ENCODE data around the gene HPSE2.

DNA sequence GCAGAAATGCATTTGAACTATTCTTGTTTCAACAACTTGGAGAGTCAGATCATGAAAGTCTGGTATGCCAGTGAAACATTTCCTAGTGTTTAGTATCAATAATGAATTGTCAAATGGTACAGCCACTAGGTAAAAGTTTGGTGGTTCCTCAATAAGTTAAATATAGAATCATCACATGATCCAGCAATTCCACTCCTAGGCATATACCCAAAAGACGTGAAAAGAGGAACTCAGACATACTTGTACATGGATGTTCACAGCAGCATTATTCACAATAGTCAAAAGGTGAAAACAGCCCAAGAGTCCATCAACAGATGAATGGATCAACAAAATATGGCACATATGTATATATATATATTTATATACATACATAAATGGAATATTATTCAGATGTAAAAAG lies 721.9 kb downstream of the HPSE2 start:
- TF ChIP-seq, protein P1, sequence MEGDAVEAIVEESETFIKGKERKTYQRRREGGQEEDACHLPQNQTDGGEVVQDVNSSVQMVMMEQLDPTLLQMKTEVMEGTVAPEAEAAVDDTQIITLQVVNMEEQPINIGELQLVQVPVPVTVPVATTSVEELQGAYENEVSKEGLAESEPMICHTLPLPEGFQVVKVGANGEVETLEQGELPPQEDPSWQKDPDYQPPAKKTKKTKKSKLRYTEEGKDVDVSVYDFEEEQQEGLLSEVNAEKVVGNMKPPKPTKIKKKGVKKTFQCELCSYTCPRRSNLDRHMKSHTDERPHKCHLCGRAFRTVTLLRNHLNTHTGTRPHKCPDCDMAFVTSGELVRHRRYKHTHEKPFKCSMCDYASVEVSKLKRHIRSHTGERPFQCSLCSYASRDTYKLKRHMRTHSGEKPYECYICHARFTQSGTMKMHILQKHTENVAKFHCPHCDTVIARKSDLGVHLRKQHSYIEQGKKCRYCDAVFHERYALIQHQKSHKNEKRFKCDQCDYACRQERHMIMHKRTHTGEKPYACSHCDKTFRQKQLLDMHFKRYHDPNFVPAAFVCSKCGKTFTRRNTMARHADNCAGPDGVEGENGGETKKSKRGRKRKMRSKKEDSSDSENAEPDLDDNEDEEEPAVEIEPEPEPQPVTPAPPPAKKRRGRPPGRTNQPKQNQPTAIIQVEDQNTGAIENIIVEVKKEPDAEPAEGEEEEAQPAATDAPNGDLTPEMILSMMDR (IDR thresholded peaks at IDR 0.05; ENCODE audit: low read depth, low read length) = no peak
- TF ChIP-seq EZH2phosphoT487 (IDR thresholded peaks at IDR 0.05; ENCODE audit: low read depth) = no peak
